Measurements from ENCODE around the gene ESPNL.

ESPNL gene

GRCh38 chr2:238163481-238164198 lies 63.5 kb downstream of the ESPNL start:
- Histone ChIP-seq H3K4me3 (ENCODE audit: low read depth, low read length) (no peak overlapping the region), H3K27me3 (ENCODE audit: insufficient read depth, low read depth, severe bottlenecking) (no peaks in the 10 kb centered on the region), H3K27ac (no peak overlapping the region), H3K9me3 (ENCODE audit: severe bottlenecking) (no peaks in the 10 kb centered on the region), H3K36me3 (peaks cover 12% of the 10 kb centered on the region)
- TF ChIP-seq CTCF (IDR thresholded peaks at IDR 0.05; ENCODE audit: low read depth, low read length): no peak
- no peak for DNase-seq

- no peak for DNase-seq
- H3K36me3 ChIP-seq: peaks cover 24% of the 10 kb centered on the region
- H3K27me3 ChIP-seq (ENCODE audit: insufficient read depth, low read depth, severe bottlenecking): no peaks in the 10 kb centered on the region
- no peak for TF ChIP-seq CTCF (IDR thresholded peaks at IDR 0.05; ENCODE audit: low read depth, low read length)
- H3K27ac ChIP-seq: no peak overlapping the region
- H3K4me3 ChIP-seq (ENCODE audit: low read depth, low read length): no peak overlapping the region
- no peaks in the 10 kb centered on the region for H3K9me3 ChIP-seq (ENCODE audit: severe bottlenecking)
Observed at GRCh38 chr2:238164906-238165287, 64.8 kb downstream of the ESPNL start.

GRCh38 chr2:238165288-238165921 lies 65.3 kb downstream of the ESPNL start:
- H3K36me3 ChIP-seq: peaks cover 29% of the 10 kb centered on the region
- no peak for TF ChIP-seq CTCF (IDR thresholded peaks at IDR 0.05; ENCODE audit: low read depth, low read length)
- no peaks in the 10 kb centered on the region for H3K27me3 ChIP-seq (ENCODE audit: insufficient read depth, low read depth, severe bottlenecking)
- H3K27ac ChIP-seq: no peak overlapping the region
- DNase-seq: no peak
- no peak overlapping the region for H3K4me3 ChIP-seq (ENCODE audit: low read depth, low read length)
- no peaks in the 10 kb centered on the region for H3K9me3 ChIP-seq (ENCODE audit: severe bottlenecking)

- no peaks in the 10 kb centered on the region for H3K9me3 ChIP-seq (ENCODE audit: severe bottlenecking)
- H3K36me3 ChIP-seq: peaks cover 39% of the 10 kb centered on the region
- no peak overlapping the region for H3K27ac ChIP-seq
- no peak for TF ChIP-seq CTCF (IDR thresholded peaks at IDR 0.05; ENCODE audit: low read depth, low read length)
- H3K27me3 ChIP-seq (ENCODE audit: insufficient read depth, low read depth, severe bottlenecking): no peaks in the 10 kb centered on the region
- no peak for DNase-seq
- no peak overlapping the region for H3K4me3 ChIP-seq (ENCODE audit: low read depth, low read length)
Observed at GRCh38 chr2:238166391-238167343, 66.5 kb downstream of the ESPNL start.

GRCh38 chr2:238167344-238167715 lies 67.2 kb downstream of the ESPNL start:
- peaks cover 45% of the 10 kb centered on the region for H3K36me3 ChIP-seq
- DNase-seq: no peak
- H3K9me3 ChIP-seq (ENCODE audit: severe bottlenecking): no peaks in the 10 kb centered on the region
- TF ChIP-seq CTCF (IDR thresholded peaks at IDR 0.05; ENCODE audit: low read depth, low read length): no peak
- H3K4me3 ChIP-seq (ENCODE audit: low read depth, low read length): no peak overlapping the region
- no peak overlapping the region for H3K27ac ChIP-seq
- no peaks in the 10 kb centered on the region for H3K27me3 ChIP-seq (ENCODE audit: insufficient read depth, low read depth, severe bottlenecking)

Data from WERI-Rb-1 (cell line).